GM23338 (cell line): ENCODE data around the gene ST3GAL4.

Experiments
- CTCF ChIP-seq, 2 experiments: fragments of 200-600 bp in 1 of 2; sonication (generic) in 1 of 2; conservative IDR thresholded peaks; 2 replicates each; pipeline versions ENCODE4 v1.5.1 to v1.6.1; 2016 to 2017; ENCODE audit warnings: antibody characterized with exemption in 2 of 2, low read depth in 2 of 2, mild to moderate bottlenecking in 2 of 2, moderate library complexity in 1 of 2
- EZH2 ChIP-seq: fragments of 200-600 bp; sonication (generic); IDR thresholded peaks from one replicate; pipeline ENCODE4 v1.8.0; 2017; ENCODE audit warnings: antibody characterized with exemption, mild to moderate bottlenecking, low read depth; ENCODE audit not compliant: unreplicated experiment
- JUNB ChIP-seq: IDR thresholded peaks from one replicate; pipeline ENCODE4 v1.6.1; 2016; ENCODE audit warnings: antibody characterized with exemption; ENCODE audit not compliant: unreplicated experiment
- POLR2AphosphoS5 ChIP-seq: IDR thresholded peaks from 2 replicates; pipeline ENCODE4 v1.6.1; 2016; ENCODE audit warnings: antibody characterized with exemption, low read depth
- REST ChIP-seq: IDR thresholded peaks from one replicate; pipeline ENCODE4 v1.6.1; 2018; ENCODE audit warnings: antibody characterized with exemption; ENCODE audit not compliant: unreplicated experiment
- ZNF331 ChIP-seq: fragments of 250-450 bp; sonication (Bioruptor Pico); IDR thresholded peaks from 2 replicates; pipeline ENCODE4 v1.5.0; 2020; ENCODE audit warnings: low read depth, mild to moderate bottlenecking, moderate library complexity

- TF ChIP-seq REST (no peak), CTCF (conservative IDR thresholded peaks at IDR 0.05; ENCODE audit: low read depth in 2 of 2) (no peak), EZH2 (no peak), POLR2AphosphoS5 (no peak), ZNF331 (CRISPR knock-in tag) (no peak), JUNB (no peak)
Observed at GRCh38 chr11:126366064-126366822, 10.8 kb downstream of the ST3GAL4 start.
